Gastroesophageal sphincter (tissue), 4 donors: ENCODE data around the gene SLC25A45. TPM values are rescaled to one million over a fixed set of nuclear protein-coding genes. Genes with fewer than 3 reads are reported as not detected.

ENCODE experiments used
- ATAC-seq: fragments of 150-250 bp; one replicate; pipeline ENCODE4 v1.9.1; 2016; ENCODE audit warnings: mild to moderate bottlenecking, moderate library complexity
- H3K27ac ChIP-seq, 4 donors: fragments of 200-600 bp; sonication (generic) in 3 of 4; 1 replicate in 3 of 4; 2 replicates in 1 of 4; pipeline ENCODE4 v1.5.1; 2016 to 2019
- H3K27me3 ChIP-seq: fragments of 200-600 bp; sonication (generic); one replicate; pipeline ENCODE4 v1.5.1; 2019
- H3K36me3 ChIP-seq, 2 donors: fragments of 200-600 bp; sonication (generic); one replicate each; pipeline ENCODE4 v1.5.1; 2019; ENCODE audit warnings: control low read depth in 1 of 2
- H3K4me1 ChIP-seq, 3 donors: fragments of 200-600 bp; sonication (generic); 1 replicate in 2 of 3; 2 replicates in 1 of 3; pipeline ENCODE4 v1.5.1; 2016 to 2019; ENCODE audit warnings: control low read depth in 2 of 3
- H3K4me3 ChIP-seq, 2 donors: fragments of 200-600 bp; sonication (generic); one replicate each; pipeline ENCODE4 v1.5.1; 2019; ENCODE audit warnings: mild to moderate bottlenecking in 1 of 2, moderate library complexity in 1 of 2
- H3K9me3 ChIP-seq, 3 donors: fragments of 200-600 bp; sonication (generic); one replicate each; pipeline ENCODE4 v1.5.1; 2017 to 2019; ENCODE audit warnings: control low read depth in 2 of 3
- CTCF ChIP-seq, 4 experiments: fragments of 200-600 bp in 2 of 4; fragments of 450-650 bp in 2 of 4; sonication (generic) in 1 of 4; IDR thresholded peaks; one replicate each; pipeline ENCODE4 v1.5.1; 2017 to 2019; ENCODE audit warnings: antibody characterized with exemption in 4 of 4, mild to moderate bottlenecking in 2 of 4, moderate library complexity in 2 of 4
- EP300 ChIP-seq: sonication (generic); formaldehyde crosslinking; IDR thresholded peaks from one replicate; pipeline ENCODE4 v1.6.1; 2017; ENCODE audit warnings: antibody characterized with exemption, mild to moderate bottlenecking
- POLR2A ChIP-seq, 2 donors: fragments of 450-650 bp; IDR thresholded peaks; one replicate each; pipeline ENCODE4 v1.6.1; 2017; ENCODE audit warnings: antibody characterized with exemption in 2 of 2, mild to moderate bottlenecking in 2 of 2, moderate library complexity in 1 of 2
- POLR2AphosphoS5 ChIP-seq: sonication (generic); formaldehyde crosslinking; IDR thresholded peaks from one replicate; pipeline ENCODE4 v1.6.1; 2017; ENCODE audit warnings: antibody characterized with exemption
- WGBS, 2 donors: methylation state at CpG; one replicate each; pipeline ENCODE4 v1.1.5; 2018; ENCODE audit warnings: low coverage in 1 of 2; 5-methylcytosine and 5-hydroxymethylcytosine counted together
- total RNA-seq, 4 donors: library from RNA; depleted of rRNA; stranded (reverse); fragments of >200 nt; gene quantifications; one replicate each; pipeline ENCODE4 v1.1.0, GENCODE V29; 2016

The SLC25A45 gene
- total RNA-seq, 4 donors from 2014 or later: 3.7 to 11.5 (median 7.5) TPM

DNA sequence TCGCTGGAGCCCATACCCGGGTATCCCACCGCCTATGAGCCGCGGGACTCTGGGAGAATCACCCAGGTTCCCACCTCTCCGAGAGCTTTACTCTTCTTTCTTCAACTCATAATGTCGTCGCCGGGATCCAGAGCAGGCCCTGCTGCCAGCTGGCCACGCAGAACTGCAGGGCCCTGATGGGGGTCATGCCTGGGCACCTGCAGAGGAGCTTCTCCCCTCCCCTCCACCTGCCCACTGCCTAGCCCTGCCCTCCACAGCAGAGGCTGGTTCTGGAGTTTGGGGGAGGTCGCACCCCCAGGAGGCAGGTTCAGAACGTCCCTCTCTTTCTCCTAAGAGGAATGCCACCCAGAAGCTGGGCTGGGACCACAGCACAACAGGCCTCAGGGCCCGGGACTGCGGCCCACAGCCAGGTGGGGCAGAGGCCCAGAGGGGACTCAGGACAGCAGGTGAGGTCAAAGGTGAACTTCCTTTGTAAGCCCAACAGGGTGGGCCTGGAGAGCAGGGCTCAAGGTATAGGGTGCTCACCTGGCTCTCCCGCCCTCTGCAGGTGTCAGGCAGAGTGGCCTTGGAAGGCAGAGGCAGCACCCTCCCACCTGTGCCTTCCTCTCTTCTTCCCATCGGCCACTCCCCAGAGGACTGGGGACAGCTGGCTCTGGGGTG lies 1.9 kb downstream of the SLC25A45 start:
- H3K36me3 ChIP-seq: peaks cover 0 to 13% of the 10 kb centered on the region in 2 donors
- no peak overlapping the region for H3K4me3 ChIP-seq
- no peaks in the 10 kb centered on the region for H3K27me3 ChIP-seq
- peaks cover 0 to 53% (median 25%) of the 10 kb centered on the region in 3 donors for H3K4me1 ChIP-seq
- ATAC-seq: no peak
- H3K27ac ChIP-seq: peak overlapping the region in 3 of 4 donors; percentile 54 to 97 (median 95)
- 80 to 88% methylated on average over 4 to 6 of the region's 16 CpGs for WGBS, 2 donors
- TF ChIP-seq POLR2A (IDR thresholded peaks at IDR 0.05): no peak
- no peak for TF ChIP-seq POLR2AphosphoS5
- no peak for TF ChIP-seq CTCF (IDR thresholded peaks at IDR 0.05)
- no peak for TF ChIP-seq EP300
- H3K9me3 ChIP-seq: no peaks in the 10 kb centered on the region

GRCh38 chr11:65379698-65380459 lies 2.6 kb downstream of the SLC25A45 start:
- Histone ChIP-seq H3K4me1 (peaks cover 0 to 46% (median 25%) of the 10 kb centered on the region in 3 donors), H3K27me3 (no peaks in the 10 kb centered on the region), H3K4me3 (no peak overlapping the region), H3K9me3 (no peaks in the 10 kb centered on the region), H3K27ac (peak overlapping the region in 1 of 4 donors; percentile 97), H3K36me3 (peaks cover 0 to 13% of the 10 kb centered on the region in 2 donors)
- 60 to 81% methylated on average over 1 to 4 of the region's 13 CpGs for WGBS, 2 donors
- TF ChIP-seq POLR2A (IDR thresholded peaks at IDR 0.05) (no peak), CTCF (IDR thresholded peaks at IDR 0.05) (no peak), EP300 (no peak), POLR2AphosphoS5 (no peak)
- no peak for ATAC-seq

DNA sequence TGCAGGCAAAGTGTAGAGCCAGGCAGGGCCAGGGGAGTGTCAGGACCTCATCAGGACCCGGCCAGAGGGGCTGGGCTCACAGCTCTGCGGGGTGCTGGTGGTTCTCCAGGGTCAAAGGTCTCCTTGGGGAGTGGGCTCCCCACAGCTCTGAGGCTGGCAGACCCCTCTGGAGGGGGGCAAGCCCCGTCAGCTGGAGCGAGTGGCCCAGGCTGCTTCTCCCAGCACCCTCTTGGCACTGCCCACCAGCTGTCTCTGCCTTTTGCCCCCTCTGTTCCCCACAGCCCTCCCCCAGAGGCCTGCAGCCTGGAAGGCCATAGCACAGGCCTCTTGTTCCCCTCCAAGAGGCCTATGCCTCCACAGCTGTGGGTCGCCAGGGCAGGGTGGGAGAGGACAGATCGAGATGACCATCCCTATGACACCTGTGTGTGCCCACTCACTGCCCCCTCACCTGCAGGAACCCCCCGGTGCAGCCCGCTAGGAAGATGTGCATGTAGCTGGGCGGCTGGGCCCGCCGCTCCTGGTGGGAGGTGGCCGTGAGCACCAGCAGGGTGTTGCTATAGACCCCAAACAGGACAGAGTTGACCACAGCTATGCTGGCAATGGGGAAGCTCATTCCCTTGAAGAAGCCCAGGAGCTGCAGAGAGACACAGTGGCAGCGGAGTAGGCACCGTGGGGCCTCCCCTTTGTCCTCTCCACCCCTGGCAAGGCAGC lies 3.4 kb downstream of the SLC25A45 start:
- peaks cover 0 to 13% of the 10 kb centered on the region in 2 donors for H3K36me3 ChIP-seq
- 60% methylated on average over 1 of the region's 14 CpGs; no CpG with 5 or more reads in 1 of the 2 donors for WGBS, 2 donors
- peaks cover 0 to 38% (median 21%) of the 10 kb centered on the region in 3 donors for H3K4me1 ChIP-seq
- no peaks in the 10 kb centered on the region for H3K9me3 ChIP-seq
- no peak overlapping the region for H3K4me3 ChIP-seq
- ATAC-seq: no peak
- TF ChIP-seq EP300 (no peak), POLR2AphosphoS5 (no peak), POLR2A (IDR thresholded peaks at IDR 0.05) (no peak), CTCF (IDR thresholded peaks at IDR 0.05) (no peak)
- H3K27me3 ChIP-seq: no peaks in the 10 kb centered on the region
- peak overlapping the region in 1 of 4 donors; percentile 2 for H3K27ac ChIP-seq

- ATAC-seq: no peak
- H3K27ac ChIP-seq: no peak overlapping the region
- H3K9me3 ChIP-seq: no peaks in the 10 kb centered on the region
- no peaks in the 10 kb centered on the region for H3K27me3 ChIP-seq
- WGBS, 2 donors: 60% methylated on average over 8 of the region's 19 CpGs; no CpG with 5 or more reads in 1 of the 2 donors
- peaks cover 0 to 13% of the 10 kb centered on the region in 2 donors for H3K36me3 ChIP-seq
- no peak overlapping the region for H3K4me3 ChIP-seq
- H3K4me1 ChIP-seq: peaks cover 0 to 31% (median 16%) of the 10 kb centered on the region in 3 donors
- TF ChIP-seq CTCF (IDR thresholded peaks at IDR 0.05): no peak
Observed at GRCh38 chr11:65378208-65378927, 4.1 kb downstream of the SLC25A45 start.
